ENCODE results near the gene ABL1. TPM values are rescaled to one million over a fixed set of nuclear protein-coding genes. Genes with fewer than 3 reads are reported as not detected.

ABL1 gene
- total and polyA plus RNA-seq, 2 of the 13 experiments (the other 11 are each of a cell fraction or from before 2014, with no cell fraction given) = 10.8 to 20.4 TPM

GRCh38 chr9:130934702-130935647, 99.9 kb downstream of the ABL1 start (continued):
- TF ChIP-seq EP300 (IDR thresholded peaks at IDR 0.05; ENCODE audit: low read depth in 2 of 2, low read length in 2 of 2) = peak in 1 of 2 experiments; percentile 26; a peak in 1 of 4 replicates
- TF ChIP-seq EP300 (CRISPR knock-in tag; IDR thresholded peaks at IDR 0.05; ENCODE audit: borderline replicate concordance) = peak; percentile 25; the same call in 1 of the 2 replicates
- TF ChIP-seq SOX13 (IDR thresholded peaks at IDR 0.05) = no peak
- TF ChIP-seq SOX13 (CRISPR knock-in tag; conservative IDR thresholded peaks at IDR 0.05 in 1 of 2, IDR thresholded peaks at IDR 0.05 in 1 of 2) = 0 out of 4 replicates have a peak, but pooled peaks of 1 of the 2 experiments have one; percentile 20
- TF ChIP-seq CHD4 (IDR thresholded peaks at IDR 0.05; ENCODE audit: borderline replicate concordance, low read length) = peak; percentile 18; the same call in 1 of the 2 replicates
- peak; percentile 67 for TF ChIP-seq HNF4G (IDR thresholded peaks at IDR 0.05; ENCODE audit: borderline replicate concordance, low read depth, low read length)
- TF ChIP-seq HNF4G (CRISPR knock-in tag; IDR thresholded peaks at IDR 0.05; ENCODE audit: borderline replicate concordance, low read depth) = no peak
- no peak for TF ChIP-seq FOXA1 (IDR thresholded peaks at IDR 0.05)
- TF ChIP-seq FOXA1 (CRISPR knock-in tag; IDR thresholded peaks at IDR 0.05) = no peak
- TF ChIP-seq ZNF776 (CRISPR knock-in tag; IDR thresholded peaks at IDR 0.05) = no peak
- TF ChIP-seq TAF1 (CRISPR knock-in tag; IDR thresholded peaks at IDR 0.05) = no peak
- TF ChIP-seq DBP (CRISPR knock-in tag; IDR thresholded peaks at IDR 0.05; ENCODE audit: not compliant biosample characterization) = no peak
- no peak for TF ChIP-seq KLF6 (CRISPR knock-in tag; IDR thresholded peaks at IDR 0.05)
- TF ChIP-seq BCL3 (CRISPR knock-in tag; IDR thresholded peaks at IDR 0.05) = peak; percentile 13; the same call in 1 of the 2 replicates
- TF ChIP-seq MTA3 (CRISPR knock-in tag; IDR thresholded peaks at IDR 0.05) = no peak
- no peak for TF ChIP-seq RELA (CRISPR knock-in tag; IDR thresholded peaks at IDR 0.05)
- peak; percentile 29; the same call in 1 of the 2 replicates for TF ChIP-seq KDM1A (CRISPR knock-in tag; IDR thresholded peaks at IDR 0.05)
- TF ChIP-seq TBX2 (CRISPR knock-in tag; IDR thresholded peaks at IDR 0.05; ENCODE audit: borderline replicate concordance) = peak; percentile 52
- TF ChIP-seq SP5 (CRISPR knock-in tag; IDR thresholded peaks at IDR 0.05; ENCODE audit: borderline replicate concordance, low read depth) = 0 out of 2 replicates have a peak, but pooled peaks have one; percentile 32
- no peak for TF ChIP-seq SKI (IDR thresholded peaks at IDR 0.05; ENCODE audit: partially characterized antibody)
- peak; percentile 77 for TF ChIP-seq ZNF263 (CRISPR knock-in tag; IDR thresholded peaks at IDR 0.05)
- no peak for TF ChIP-seq MXI1 (IDR thresholded peaks at IDR 0.05; ENCODE audit: borderline replicate concordance, low read depth, low read length)
- TF ChIP-seq PITX1 (CRISPR knock-in tag; IDR thresholded peaks at IDR 0.05) = 0 out of 2 replicates have a peak, but pooled peaks have one; percentile 21
- TF ChIP-seq HNF4A (CRISPR knock-in tag; IDR thresholded peaks at IDR 0.05) = peak; percentile 82
- no peak for TF ChIP-seq SIN3B (IDR thresholded peaks at IDR 0.05; ENCODE audit: low read length)
- TF ChIP-seq BCL6 (CRISPR knock-in tag; IDR thresholded peaks at IDR 0.05) = 0 out of 2 replicates have a peak, but pooled peaks have one; percentile 18
- TF ChIP-seq ZNF335 (CRISPR knock-in tag; IDR thresholded peaks at IDR 0.05) = no peak
- TF ChIP-seq ZNF839 (CRISPR knock-in tag; IDR thresholded peaks at IDR 0.05; ENCODE audit: borderline replicate concordance) = no peak
- TF ChIP-seq RFXAP (CRISPR knock-in tag; IDR thresholded peaks at IDR 0.05; ENCODE audit: borderline replicate concordance) = no peak
- peak; percentile 24; the same call in 1 of the 2 replicates for TF ChIP-seq RXRB (CRISPR knock-in tag; IDR thresholded peaks at IDR 0.05; ENCODE audit: borderline replicate concordance)

Measured in HepG2 (cell line).